GM21576 (cell line): ENCODE results near the gene RIIAD1.
A peak's percentile ranks its signal among the peaks of the same experiment; 100 is the strongest.
"Not testable (repeated sequence)": the region's sequence is repeated elsewhere in the genome, so short reads cannot be mapped to it uniquely, and the experiment has no call there.

ENCODE experiments used
- ATAC-seq: cut with Tn5 transposase; IDR thresholded peaks from one replicate; pipeline ENCODE4 v1.9.1; 2021; ENCODE audit warnings: mild to moderate bottlenecking, moderate library complexity; ENCODE audit not compliant: unreplicated experiment

Gene RIIAD1

DNA sequence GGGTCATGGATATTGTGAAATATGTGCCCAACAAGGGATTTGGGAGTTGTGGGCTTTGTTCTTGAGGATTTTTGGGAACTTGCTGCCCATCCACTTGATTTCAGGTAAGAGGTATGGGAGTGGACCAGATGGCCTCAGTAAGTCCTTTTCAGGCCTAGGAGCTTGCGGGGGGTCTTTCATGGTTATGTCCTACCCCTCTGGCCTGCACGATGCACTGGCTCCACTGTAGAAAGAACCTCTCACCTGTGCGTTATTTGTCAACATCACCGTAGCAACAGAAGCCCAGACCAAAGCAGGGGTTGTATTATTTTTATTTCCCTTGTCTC is 8.6 kb downstream of the RIIAD1 start:
- no peak for ATAC-seq

DNA sequence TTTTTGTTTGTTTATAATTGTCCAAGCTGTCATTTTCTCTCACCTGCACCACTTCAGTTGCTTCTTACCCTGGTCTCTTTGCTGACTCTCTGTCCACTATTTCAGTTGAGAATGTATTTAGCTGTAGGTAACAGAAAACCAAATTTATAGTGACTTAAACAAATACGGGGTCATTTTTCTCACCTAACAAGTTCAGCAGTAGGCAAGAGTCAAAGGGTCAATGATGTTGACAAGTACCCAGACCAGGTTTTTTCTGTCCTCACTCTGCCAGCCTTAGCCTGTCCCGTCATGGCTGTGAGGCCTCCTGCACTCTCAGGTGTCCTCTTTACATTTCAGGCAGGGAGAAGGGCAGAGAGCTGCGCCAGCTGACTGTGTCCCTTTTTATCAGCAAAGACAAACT is 11.8 kb downstream of the RIIAD1 start:
- no peak for ATAC-seq

DNA sequence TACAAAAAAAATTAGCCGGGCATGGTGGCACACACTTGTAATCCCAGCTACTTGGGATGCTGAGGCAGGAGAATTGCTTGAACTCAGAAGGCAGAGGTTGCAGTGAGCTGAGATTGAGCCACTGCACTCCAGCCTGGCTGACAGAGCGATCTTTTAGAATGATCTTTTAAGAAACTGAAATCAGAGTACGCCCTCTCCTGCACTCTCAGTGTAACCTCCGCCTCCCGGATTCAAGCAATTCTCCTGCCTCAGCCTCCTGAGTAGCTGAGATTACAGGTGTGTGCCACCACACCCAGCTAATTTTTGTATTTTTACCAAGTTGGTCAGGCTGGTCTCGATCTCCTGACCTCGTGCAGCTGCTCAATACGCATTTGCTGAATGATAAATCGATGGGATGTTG is 12.7 kb downstream of the RIIAD1 start:
- not testable (repeated sequence) for ATAC-seq

DNA sequence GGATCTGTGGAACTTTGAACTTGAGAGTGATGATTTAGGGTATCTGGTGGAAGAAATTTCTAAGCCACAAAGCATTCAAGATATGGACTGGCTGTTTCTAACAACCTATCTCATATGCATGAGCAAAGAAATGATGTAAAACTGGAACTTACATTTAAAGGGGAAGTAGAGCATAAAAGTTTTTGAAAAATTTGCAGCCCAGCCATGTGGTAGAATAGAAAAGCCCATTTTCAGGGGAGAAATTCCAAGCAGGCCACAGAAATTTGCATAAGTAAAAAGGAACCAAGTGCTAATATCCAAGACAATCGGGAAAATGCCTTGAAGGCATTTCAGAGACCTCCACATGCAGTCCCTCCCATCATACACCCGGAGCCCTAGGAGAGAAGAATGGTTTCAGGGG is 15.7 kb downstream of the RIIAD1 start:
- no peak for ATAC-seq

DNA sequence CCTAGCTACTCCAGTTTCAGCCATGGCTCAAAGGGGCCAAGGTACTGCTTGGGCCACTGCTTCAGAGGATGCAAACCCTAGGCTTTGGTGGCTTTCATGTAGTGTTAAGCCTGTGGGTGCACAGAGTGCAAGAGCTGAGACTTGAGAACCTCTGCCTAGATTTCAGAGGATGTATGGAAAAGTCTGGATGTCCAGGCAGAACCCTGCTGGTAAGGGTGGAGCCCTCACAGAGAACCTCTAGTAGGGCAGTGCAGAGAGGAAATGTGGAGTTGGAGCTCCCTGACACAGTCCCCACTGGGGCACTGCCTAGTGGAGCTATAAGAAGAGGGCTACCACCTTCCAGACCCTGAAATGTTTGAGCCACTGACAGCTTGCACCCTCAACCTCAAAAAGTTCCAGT is 16.2 kb downstream of the RIIAD1 start:
- ATAC-seq, result no peak

DNA sequence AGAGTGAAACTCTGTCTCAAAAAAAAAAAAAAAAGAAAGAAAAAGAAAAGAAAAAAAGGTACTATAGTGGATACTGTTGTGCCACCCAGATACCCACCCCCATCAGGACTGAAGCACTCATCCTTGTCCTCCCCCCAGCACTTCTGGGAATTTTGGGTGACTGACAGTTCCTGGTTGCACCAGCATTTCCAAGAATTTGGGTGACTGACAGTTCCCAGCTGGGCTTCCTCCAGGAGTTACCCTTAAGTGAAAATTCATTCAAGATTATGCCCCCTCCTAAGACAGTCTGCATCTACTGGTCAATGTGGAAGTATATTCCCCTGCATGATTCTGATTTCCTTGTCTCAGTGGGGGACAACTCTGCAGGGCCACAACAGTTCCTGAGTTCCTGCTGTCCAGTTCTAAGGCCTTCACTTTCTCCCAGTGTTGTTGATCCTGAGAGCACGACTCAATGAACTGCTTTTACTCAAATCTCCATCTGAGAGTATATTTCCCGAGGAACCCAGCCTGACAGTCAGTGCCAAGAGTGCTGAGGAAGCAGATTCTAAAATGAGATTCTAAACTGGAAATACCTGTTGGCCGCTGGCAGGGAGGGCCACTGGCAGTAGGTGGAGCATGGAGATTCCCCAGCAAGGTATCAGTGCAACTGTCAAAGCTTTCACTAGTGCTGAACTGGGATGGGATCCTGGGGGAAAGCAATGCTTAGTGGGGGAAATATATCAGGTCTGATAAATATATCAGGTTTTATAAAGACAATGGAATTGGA is 18.5 kb downstream of the RIIAD1 start:
- ATAC-seq, result no peak

DNA sequence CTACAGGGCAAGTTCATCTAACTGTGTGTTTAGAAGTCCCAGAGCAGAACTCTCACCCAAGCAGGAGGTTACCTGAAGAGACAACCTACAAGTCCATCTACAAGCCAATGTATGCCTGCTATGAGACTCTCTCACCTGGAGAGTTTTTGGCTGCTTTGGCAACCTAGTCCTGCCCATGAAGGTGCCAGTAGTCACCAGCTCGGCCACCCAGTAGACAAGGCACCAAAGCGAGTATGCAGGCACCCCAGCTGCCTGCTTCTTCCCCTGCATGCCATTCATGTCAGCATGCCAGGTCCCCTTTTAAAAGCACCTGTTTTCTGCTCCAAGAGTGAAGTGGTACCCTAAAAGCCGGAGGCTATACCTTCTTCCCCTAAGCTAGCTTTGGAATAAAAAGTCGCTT is 20.2 kb downstream of the RIIAD1 start:
- no peak for ATAC-seq

DNA sequence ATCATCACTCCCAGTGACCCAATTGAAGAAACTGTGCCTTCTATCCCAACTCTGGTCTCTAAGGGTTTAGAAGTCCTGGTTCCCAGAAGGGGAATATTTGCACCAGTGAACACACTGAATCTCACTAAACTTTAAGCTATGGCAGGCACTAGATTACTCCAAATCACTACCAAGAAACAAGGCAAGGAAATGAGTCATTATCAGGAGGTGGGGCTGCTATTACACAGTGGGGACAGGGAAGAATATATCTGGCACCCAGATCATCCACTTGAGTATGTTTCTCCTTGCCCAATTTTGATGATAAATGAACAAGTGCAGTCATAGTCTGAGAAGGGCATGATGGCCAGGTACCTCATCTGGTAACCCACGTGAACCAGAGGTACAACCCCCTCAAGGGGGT is 35.0 kb downstream of the RIIAD1 start:
- no peak for ATAC-seq

DNA sequence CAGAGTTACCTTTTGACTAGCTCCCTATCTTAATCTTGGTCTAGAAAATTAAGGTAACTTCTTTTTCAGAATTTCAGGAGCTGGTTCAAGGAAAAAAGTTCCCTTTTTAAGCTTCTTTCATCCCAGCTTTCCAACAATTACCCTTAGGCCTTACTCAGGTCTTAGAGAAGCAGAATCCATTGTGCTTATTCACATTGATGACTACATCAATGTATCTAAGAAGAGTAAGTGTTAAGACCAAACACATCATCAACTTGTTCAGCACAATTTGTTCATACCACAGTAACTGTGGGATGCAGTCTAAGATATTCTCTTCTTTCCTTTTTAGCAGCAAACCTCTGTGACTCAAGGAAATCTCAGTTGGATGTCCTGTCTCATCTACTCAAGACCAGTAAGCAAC is 37.9 kb downstream of the RIIAD1 start:
- ATAC-seq, result no peak

DNA sequence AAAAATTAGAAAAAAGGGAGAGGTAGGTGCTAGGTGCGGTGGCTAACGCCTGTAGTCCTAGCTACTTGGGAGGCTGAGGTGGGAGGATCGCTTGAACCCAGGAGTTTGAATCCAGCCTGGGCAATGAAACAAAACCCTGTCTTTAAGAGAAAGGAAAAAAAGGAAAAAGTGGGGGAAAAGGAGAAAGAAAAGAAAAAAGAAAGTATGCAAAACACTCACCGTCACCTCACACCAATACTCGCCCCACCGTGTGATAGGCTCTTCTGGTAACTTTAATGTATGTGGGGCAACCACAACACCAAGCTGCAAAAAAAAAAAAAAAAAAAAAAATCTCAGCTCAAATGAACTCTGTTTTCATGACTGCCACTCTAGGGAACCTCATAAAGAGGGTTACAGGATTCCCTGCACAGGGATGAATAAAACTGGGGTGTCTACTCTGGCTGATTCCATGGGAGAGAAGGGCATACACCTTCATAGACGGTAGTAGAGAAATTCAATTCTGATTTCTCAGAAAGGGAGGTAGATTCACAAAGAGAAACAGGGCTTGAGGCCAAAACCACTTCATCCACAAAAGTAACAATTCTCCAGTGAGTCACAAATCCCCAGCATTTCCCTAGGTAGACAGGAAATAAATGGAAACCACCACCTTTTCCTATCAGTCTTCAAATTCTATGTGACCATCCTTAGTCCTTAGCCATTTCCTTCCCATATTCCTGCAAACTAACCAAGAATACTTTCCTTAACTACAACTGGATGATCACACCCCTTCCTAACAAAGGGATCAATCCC is 39.5 kb downstream of the RIIAD1 start:
- no peak for ATAC-seq

DNA sequence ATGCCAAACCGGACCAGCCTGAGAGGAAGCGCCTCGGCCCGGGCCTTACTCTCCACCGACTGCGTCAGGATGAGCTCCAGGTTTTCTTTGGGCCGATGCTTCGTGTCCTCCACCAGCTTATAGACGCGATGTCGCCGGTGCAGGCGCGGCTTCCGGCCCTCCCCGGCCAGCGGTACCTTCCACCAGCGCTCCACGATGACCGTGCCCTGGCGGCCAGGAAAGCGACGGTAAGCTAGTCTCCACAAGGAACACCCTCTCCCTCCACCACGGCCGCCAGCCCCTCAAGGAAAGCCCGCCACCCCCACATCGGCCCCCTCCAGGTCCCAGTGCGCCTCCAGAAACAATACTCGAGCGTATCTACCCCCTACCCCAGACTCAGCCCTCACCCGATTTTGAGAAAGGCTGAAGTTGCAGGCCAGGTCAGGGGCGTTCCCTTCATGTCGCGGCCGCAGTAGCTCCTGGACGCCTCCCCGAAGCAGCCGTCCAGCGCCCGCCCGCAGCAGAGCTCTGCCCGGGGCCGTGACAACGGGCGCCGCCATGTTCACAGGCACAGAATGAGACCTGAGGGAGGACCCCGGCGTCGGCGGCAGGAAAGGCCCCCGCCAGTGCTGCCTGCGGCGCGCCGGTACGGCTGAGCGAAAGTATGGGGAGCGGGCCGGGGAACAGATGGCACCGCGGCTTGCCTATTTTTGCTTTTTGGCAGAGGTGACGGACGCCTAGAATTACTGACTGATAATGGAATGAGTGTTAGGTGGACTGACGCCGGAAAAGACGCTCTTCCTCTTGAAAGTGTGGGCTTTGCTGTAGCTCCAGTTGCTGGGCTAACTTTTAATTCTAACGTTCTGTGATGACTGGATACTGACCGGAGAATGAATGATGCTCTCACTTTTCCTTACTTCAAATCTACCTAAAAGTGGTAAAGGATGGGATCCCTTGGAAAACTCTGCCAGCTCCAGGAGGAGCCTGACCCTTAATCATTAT is 41.9 kb downstream of the RIIAD1 start, which contains the start of gene MRPL9:
MRPL9 (minus strand) TSS at position 556 of the 981 bp plus-strand sequence; CDS start at position 539, 17 bp downstream.
- peak; percentile 88 for ATAC-seq

DNA sequence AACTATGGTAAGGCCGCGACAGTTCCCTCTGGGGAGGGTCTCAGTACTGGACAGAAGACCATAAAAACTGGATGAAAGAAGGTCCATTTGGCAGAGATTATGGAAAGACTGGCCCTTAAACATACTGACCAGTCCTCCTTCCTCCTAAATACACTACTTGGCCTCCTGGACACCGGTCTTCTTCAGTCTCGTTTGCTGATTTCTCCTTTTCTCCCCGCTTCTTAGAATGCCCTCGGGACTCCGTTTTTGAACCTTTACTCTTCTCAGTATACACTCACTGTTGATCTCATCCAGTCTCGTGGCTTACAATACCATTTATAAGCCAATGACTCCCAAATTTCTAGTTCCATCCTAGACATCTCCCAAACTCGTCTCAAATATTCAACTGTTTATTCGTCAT is 42.7 kb downstream of the RIIAD1 start:
- no peak for ATAC-seq

DNA sequence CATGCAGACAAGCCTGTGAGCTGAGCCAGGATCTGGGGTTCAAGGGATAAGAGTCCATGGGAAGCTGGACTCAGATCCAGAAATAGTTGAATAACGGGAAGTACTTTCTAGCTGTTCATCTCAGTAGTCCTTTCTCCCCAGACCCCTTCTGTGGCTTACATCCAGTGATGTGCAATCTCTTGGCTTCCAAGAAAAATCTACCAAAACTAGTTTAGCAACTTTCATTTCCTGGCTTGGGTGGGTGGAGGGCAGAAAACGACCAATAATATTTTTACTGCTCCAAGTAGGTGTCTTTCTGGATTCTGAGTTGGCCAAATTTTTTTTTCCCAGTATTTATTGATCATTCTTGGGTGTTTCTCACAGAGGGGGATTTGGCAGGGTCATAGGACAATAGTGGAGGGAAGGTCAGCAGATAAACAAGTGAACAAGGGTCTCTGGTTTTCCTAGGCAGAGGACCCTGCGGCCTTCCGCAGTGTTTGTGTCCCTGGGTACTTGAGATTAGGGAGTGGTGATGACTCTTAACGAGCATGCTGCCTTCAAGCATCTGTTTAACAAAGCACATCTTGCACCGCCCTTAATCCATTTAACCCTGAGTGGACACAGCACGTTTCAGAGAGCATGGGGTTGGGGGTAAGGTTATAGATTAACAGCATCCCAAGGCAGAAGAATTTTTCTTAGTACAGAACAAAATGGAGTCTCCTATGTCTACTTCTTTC is 47.2 kb downstream of the RIIAD1 start:
- ATAC-seq, result not testable (repeated sequence)

DNA sequence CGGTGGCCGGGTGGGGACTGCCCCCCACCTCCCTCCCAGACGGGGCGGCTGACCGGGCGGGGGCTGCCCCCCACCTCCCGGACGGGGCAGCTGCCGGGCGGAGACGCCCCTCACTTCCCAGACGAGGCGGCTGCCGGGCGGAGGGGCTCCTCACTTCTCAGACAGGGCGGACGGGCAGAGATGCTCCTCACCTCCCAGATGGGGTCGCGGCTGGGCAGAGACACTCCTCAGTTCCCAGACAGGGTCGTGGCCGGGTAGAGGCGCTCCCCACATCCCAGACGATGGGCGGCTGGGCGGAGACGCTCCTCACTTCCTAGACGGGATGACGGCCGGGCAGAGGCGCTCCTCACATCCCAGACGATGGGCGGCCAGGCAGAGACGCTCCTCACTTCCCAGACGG is 47.9 kb downstream of the RIIAD1 start:
- not testable (repeated sequence) for ATAC-seq

DNA sequence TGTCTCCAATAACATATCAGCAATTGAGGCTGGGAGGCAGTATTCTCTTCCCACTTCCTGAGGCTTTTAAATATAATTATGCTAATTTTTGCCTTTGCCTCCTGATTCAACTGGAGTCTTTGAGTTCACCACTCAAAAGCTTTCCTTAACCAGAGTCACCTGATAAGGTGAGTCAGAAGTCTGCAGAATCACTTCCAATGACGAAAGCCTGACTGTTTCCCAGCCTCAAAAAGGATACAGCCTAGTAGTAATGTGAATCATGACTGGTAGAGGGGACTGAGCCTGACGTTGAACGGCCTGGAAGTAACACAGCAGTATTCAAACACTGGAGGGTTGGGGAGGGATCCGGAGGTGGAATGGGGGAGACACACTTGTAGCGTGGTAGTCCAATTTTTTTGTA is 52.4 kb downstream of the RIIAD1 start:
- no peak for ATAC-seq

DNA sequence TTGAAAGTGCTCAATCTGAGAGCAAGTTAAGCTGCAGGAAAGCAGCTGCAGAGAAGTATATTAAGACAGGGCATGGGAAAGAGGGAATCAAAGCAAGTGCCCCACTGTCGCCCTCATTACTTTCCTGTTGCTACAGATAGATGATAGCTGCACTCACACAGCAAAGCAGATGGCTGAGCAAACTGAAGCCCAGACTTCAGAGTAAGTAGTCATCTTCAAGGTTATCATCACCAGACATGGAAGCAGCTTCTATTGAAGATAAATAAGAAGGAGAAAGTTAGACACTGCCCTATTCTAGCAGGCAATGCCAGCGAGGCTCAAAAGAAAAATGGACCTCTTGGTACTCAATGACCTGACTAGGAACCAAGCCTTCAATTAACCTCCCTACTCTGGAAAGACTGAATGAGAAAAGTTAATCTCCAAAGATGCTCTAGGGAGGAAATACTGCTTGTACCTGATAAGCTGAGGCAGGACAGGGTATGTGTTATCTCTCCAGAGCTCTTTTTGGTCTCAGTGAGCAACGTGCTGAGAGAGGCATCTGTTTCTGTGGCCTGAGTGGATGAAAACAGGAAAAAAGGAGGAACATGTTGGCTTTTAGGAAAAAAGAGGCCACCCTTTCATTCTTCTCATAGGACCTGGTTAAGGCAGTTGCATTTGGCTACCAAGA is 53.1 kb downstream of the RIIAD1 start:
- no peak for ATAC-seq

DNA sequence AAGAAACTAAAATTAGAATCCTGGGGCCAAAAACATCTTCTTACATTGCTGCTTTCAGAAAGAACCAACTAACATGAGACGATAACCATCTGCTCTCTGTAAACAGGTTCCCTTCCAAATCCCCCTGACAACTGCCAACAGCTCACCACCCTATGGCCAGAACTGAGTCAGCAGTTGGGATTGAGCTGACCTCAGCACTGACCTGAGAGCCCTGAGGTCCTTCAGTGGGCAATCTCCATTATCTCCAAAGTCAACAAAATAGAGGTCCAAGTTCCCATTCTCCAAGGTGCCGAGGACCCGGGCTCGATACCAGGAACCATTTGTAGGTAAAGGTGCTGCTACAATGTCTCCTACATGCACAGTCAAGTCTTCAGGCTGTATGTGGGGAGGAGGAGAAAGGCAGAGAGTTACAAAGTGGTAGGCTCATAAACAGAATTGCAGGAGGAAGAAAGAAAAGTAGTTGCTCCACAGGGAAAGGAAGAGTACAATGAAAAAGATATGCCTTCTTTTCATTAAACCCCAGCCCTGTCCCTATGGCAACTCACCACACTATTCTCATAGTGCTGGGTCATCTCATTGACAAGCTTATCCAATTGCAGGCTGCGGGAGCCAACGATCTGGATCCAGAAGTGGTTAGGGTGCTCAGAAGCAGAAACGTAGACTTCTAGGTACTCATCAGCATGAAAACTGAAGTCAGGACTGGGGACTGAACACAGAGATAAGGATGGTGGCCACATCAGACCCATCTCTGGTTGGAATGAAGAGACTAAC is 54.8 kb downstream of the RIIAD1 start:
- ATAC-seq, result no peak

DNA sequence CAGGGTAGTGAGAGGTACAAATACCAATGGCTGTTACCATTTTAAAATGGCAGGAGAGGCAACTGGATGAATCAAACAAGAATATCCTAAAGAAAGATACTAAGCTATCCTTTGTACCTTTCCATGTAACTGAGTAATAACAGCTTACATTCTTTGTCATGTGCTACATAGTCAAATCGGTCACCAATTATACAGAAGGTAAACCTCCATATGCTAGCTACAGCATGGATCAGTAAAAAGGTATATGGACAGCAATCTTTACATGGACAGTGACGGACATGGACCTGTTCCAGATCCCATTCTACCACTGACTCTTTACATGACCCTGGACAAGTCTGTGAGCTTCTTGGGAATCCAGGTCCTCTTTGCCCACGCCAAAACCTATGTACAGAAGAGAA is 55.3 kb downstream of the RIIAD1 start:
- no peak for ATAC-seq

DNA sequence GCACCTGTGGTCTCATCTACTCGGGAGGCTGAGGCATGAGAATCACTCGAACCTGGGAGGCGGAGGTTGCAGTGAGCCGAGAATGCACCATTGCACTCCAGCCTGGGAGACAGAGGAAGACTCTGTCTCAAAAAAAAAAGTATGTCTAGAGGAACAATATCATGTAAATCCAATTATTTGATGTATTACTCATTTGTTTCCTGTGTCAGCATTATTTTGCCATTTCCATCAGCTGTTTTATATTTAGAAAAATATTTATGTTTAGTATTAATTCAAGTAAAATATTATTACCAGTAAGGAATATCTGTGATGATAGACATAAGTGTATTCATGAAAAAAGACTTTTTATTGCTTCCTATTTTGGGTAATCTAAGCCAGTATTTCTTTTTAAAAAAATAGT is 56.0 kb downstream of the RIIAD1 start:
- no peak for ATAC-seq
